GM12891 (cell line): ENCODE data around the gene MYBPC2.

Experiments
- POLR2A ChIP-seq: IDR thresholded peaks from 2 replicates; pipeline ENCODE4 v1.6.1; 2011; ENCODE audit warnings: low read depth, low read length, control low read depth
- POLR2AphosphoS5 ChIP-seq: IDR thresholded peaks from 2 replicates; pipeline ENCODE4 v1.6.1; 2011; ENCODE audit warnings: low read depth, low read length, control low read depth

GRCh38 chr19:50444059-50444458, 11.4 kb downstream of the MYBPC2 start:
- TF ChIP-seq POLR2A, result no peak
- TF ChIP-seq POLR2AphosphoS5, result no peak
